NCI-H69 (cell line): ENCODE results near the gene GAS7.

Experiments
- DNase-seq: peaks from one replicate; lab custom pipeline; 2025; lab: John Stamatoyannopoulos, UW

The GAS7 gene

DNA sequence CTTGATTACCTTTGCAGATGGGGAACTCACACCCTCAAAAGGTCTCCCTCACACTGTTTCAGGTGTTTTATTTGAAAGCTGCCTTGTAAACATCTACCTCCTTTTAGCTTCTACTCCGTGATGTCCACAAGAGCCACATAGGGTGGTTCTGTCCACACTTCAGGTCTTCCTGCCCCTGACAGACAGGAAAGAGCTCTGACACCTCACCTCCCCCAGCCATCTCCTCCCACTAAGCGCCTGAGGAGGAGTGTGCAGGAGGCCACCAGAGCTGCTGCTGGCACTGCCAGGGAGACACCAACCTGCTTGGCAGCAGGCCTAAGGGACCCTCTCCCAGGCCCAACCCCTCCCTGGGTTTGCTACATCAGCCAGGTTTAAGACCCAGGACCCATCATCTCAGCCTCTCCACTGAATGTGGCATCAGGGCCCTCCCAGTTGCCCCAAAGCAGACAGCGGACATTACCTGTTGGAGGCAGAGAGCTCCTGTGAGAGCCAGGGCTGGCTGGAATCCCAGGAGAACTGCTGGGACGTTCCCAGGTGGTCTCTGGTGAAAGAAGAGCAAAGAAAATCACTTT, 217.0 kb downstream of the GAS7 start:
- no peak for DNase-seq

DNA sequence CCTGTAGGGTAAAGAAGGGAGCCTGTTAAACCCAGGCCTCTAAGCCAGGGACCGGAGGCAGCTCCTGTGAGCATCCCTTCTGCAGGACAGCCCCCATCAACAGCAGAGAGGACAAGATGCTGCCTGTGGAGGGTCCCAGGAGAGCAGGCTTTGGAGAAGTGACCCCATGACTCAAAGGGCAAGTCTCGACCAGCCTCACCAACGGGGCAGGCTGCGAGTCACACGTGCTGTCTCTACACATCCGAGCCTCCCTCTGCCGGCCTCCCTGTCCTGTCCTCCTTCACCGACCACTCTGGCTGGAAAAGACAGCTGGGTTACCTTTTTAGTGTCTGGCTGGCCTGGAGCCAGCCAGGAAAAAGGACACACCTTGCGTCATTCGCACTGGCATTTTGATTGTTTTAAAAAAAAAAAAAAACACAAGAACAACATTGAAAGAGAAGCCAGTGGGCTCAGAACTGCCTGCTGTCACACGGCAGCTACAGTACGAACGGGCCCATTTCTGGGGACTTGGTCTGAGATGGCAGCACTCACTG, 218.9 kb downstream of the GAS7 start:
- no peak for DNase-seq

DNA sequence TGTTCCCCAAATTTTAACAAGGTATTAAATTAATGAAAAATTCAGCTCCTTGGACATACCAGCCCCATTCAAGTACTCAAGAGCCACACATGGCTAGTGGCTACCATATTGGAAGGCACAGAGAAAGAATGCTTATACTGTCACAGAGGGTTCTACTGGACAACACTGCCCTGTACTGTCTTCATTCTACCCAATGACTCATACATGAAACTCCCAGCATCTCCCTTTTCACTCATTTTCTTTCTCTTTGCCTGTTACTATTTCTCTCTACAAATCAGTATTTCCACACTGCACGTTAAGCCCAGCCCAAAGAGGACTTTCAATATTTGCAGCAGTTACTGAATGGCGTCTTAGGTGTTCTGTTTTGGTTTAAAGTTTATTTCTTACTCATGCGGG, 221.2 kb downstream of the GAS7 start:
- DNase-seq = no peak

DNA sequence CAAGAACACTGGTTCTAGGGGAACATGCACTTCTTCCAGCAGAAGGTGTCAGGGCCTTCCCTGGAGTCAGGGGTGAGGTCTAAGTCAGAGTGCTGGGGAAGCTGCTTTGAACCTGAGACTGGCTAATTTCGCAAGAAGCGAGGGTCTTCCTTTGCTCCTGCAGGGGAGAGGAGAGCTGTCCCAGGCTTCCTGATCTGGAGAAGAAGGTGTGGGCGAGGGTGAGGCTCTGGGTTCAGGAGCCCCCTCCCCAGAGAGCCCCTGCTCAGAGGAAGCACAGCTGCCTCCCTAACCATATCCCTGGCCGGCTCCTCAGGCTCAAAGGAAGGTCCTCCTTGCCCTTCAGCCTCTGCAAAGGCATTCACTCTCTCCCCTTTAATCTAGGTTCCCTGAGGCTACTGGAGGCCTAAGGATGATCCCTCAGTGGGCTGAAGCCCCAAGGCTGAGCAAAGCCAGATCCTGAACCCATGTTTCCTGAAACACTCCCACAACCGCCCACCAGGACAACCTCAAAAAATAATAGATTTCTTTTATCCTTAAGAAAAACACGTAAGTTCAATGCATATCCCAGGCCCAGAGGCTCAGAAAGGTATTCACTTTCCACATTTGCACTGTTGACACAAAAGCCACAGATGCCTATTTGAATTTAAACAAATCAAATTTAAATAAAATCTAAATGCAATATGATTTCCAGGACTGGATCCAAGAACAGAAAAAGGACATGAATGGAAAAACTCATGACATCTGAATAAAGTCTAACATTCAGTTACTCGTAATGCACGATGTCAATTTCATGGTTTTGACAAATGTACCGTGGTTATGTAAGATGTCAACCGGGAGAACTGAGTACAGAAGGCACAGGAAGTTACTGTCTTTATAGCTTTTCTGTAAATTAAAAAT, 221.9 kb downstream of the GAS7 start:
- no peak for DNase-seq

DNA sequence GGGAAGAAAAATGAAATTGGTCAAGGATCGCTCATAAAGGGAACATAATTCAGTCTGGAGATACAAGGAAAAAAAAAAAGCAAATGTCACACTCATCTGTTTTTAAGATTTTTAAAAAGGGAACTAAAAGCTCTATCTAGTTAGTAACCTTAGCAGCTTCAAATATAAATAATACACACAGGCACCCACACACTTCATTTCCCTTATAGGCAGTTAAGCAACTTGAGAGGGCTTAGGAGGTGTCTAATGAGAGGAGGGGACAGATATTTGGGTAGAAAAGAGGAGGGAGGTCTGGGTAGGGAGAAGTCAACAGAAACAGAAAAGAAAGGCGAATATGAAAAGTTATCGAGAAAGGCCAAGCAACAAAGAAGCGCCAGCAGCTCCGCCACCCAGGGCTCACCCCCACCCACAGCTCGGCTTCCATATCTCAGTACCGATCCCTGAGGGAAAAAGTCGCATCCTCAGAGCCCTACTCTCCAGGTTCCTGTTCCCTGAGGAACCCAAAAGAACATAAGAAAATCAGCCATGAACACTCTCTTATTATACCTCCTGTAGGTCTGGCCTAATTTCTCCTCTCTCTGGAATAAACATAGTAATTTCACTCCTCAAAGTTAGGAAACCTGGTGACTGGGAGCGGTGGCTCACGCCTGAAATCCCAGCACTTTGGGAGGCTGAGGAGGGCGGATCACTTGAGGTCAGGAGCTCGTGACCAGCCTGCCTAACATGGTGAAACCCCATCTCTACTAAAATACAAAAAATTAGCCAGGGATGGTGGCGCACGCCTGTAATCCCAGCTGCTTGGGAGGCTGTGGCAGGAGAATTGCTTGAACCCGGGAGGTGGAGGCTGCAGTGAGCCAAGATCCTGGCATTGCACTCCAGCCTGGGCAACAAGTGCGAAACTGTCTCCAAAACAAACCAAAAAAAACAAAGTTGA, 223.7 kb downstream of the GAS7 start:
- DNase-seq = no peak

DNA sequence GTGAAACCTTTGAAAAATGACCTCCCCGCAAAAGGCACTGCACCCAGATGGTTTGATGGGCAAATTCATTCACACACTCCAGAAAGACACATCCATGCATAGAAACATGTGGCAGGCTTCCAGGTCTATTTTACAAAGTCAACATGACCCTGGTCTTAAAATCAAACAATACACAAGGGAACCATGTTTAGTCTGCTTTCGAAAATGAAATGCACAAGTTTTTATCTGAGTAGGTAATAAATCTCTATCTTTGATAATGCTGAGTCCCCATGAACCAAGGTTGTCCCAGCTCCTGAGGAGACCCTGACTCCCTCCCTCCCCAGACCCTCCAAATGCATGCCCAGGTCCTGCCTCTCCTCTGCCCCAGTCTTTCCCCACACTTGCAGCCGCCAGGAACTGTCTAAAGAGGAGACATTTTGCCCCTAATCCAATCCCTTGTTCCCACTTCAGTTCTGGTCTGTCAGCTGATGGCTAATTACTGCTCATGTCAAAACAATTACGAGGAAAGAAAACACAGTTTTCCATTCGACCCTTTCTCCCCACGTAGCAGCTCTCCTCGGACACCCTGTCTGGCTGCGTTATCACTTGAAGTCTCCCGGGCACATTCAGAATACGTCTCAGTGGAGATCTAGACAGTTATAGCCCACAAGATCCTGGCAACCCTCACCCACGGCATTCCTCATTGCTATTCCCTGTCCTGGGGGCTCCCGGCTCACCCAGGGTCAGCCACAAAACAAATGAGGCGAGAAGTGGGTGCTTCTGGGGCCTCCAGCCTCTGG, 224.5 kb downstream of the GAS7 start:
- no peak for DNase-seq

DNA sequence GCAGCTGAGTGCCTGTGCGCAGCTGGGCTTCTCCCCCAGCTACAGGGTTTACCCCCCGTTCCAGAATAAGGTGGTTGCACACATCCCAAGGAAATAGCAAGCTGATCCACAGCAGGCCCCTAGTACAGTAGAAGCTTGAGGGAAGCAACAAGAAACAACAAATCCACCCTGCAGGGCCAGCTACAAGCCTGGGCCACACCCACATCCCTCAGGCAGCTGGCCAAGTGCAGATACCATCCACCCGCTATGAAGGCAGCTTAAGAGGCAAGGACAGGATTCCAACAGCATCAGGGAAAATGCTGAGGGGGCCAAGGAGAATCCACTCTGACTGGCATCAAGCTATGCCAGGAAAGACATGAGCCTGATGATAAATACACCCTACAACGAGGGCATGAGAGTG, 226.4 kb downstream of the GAS7 start:
- no peak for DNase-seq

DNA sequence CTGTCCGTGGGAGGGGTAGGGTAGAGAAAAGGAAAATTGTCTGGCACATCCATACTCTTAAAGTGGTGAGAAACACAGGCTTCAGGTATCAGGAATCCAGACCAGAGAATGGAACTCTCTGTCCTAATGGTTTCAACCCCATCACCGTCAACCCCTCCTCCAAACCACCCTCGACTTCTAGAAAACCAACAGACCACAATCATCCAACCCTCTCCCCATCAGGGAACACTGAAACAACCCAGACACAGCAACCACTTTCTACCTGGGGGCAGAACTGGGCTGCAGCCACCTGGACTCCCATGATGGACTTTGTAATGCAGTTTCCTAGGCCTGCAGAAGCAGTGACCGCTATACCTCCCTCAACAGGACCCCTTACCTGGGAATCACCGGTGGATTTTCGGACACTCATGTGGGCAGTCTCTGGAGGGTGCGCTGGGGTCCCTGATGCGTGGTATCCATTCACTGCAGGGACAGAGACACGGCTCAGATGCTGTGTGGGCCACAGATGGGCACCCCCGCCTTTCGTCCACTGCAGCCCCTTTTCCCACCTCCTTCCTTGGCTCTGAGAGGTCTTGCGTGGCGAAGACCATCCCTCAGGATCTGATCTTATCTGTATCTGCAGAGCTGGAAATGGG, 229.0 kb downstream of the GAS7 start:
- no peak for DNase-seq

DNA sequence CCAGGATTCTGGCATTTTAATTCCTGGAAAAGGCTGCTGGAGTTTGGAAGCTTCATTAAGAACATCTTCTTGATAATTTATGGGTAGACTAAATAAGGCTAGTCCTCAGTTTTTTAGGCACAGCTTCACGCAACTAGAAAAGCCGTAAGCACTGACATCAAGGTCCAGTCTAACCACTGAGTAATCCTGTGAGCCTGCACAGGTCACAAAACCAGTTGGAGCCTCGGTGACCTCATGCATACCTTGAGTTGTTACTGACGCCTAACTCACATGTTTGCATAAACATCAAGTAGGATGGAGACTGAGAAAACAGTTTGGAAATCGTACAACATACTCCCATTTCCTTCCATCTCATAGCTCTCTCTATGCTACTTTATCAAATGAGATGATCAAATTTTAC, 229.5 kb downstream of the GAS7 start:
- DNase-seq = no peak

DNA sequence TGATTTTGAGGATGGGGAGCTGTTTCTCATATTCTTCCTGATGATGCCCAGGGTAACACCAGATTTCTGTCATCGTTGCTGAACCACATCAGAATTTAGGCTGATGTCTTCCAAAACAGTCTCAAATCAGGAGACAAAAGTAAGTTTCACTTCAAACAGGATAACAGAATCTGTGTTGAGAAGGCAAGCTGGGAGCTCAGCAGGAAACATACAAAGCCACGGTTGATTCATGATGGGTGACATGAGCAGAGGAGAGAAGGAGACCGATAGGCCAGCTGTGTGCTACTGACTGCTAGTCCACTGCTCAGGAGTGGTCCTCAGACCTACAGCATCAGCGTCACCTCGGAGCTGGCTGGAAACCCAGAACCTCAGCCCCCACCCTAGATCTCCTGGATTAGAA, 230.4 kb downstream of the GAS7 start:
- DNase-seq = no peak

DNA sequence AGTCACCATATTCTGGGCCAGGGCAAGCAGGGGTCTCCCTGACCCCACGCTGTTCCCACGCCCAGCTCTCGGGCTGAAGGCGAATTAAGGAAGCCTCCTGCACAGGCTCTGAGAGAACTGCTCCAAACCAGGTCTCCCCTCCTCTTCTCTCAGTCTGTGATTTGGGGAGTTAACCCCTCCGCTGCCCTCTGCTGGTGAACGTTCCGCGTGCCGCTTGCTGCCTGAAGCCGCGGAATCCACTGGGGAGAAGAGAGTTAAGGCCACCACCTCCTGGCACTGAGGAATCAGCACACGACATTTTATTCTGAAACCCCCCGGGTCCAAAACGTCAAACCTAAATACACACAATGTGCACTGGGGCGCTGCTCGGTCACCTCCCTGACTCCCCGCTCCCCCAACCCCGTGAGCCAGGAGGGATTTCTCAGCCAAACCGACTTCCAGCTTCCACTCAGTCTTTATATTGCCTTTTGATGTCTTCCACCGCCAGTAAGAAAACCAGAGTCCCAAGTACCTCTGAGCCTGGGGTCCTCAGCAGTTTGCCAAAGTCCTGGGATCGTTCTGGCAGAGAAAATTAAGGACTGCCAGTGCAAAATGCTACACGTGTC, 238.9 kb downstream of the GAS7 start:
- peak; percentile 3 for DNase-seq

DNA sequence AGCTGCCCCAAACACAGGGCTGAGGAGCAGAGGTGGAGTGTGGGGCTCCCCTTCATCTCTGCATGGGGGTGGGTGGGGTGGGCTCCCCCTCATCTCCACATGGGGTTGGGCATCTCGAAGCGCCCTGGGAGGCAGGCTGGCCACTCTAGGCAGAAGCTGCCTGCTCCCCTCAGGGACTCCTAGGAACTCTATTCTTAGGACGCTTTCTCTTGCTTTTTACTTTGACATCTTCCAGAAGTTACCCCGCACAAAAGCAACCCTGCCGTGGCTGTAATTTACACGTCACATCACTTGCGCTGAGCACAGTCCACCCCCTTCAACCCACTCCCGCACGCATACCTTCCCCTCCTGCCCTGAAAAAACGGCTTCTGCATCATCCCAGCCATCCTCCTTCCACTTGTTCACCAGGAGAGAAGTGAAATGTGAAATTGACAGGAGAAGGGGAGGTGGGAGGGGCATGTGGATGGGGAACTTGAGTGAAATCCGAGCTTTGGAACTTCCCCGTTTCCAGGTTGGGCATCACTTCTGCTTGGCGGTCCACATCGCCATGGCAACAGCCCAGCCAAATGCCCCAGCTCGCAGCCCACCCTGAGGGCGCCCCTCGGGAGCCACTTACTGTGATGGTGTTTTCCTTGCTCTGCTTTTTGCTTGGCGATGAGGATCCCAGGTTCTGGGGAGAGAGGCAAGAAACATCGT, 239.7 kb downstream of the GAS7 start:
- no peak for DNase-seq

DNA sequence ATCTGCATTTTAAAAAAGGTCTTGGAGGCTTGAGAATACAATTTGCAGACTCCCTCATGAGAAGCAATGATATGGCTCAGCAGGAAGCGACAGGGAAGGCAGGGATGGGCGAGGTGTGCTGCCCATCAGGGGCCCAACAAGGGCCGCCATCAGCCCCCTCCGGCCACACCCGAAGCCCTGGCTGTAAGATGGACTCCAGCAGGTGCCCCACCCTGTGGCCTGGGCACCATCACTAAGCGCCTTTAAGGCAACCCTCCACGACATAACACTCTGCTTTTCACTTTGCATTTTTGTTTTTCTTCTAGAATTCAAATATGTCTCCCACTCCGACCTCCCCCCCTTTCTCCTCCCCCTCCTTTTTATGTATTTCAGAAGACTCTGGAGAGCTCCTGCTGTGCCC, 241.2 kb downstream of the GAS7 start:
- DNase-seq = no peak

DNA sequence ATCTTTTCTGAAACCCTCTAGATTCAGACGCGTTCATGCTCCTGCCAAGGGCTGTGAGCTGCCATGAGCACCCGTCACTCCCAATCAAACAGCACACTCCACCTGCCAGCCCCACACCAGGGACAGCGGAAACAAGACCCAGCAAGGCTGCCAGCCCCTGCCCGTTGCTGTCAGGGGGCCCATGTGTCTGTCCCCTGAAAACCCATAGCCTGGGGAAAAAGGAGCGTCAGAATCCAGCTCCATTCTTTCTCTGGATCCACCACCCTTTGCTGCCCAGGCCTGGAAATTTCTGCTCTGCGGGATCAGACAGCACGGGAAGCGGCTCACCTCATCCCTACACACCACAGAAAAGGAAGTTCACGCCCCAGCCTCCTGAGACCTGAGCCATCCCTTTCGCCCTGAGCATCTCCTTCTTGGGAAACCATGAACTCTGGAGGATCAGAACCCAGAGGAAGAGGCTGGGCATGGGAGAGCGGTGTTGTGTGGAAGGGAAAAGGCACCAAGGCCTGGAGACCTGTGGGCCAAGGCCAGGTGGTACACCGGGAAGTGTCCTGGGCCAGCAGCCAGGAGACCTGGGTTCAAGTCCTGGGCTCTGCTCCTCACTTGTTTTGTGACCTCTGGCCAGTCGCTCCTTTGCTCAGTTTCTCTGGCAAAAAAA, 241.8 kb downstream of the GAS7 start:
- DNase-seq = no peak

DNA sequence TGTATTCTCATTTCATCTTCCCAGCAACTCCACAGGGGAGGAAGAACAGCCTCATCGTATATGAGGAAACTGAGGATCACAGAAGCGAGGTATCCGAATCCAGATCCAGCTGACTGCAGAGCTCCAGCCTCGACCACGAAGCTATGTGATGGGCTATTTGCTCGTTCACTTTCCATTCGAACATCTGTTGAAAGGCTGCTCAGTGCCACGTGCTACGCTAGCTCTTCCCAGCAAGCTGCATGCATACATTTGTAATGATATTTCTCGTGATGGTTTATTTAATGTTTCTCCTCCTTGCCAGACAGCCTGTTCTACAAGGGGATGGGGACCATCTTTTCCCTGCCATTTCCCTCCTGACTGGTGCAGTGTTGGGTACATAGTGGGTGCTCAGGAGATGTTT, 244.9 kb downstream of the GAS7 start:
- no peak for DNase-seq

DNA sequence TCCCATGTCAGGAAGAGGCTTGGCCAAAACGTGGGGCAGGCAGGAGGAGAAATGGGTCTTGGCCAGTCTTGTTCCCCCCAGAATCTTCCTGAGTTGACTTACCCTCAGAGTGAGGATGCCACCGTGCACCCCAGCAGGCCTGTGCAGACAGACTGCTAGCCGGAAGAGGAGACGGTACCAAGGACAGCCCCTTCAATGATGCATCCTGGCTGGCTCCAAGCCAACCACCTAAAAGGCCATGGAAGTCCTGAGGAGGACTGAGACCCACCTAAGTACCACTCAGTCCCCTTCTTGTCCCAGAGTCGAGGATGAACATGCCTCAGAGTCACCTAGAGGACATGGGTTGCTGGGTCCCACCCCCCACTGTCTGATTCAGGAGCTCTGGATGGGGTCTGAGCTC, 246.6 kb downstream of the GAS7 start:
- DNase-seq = no peak

DNA sequence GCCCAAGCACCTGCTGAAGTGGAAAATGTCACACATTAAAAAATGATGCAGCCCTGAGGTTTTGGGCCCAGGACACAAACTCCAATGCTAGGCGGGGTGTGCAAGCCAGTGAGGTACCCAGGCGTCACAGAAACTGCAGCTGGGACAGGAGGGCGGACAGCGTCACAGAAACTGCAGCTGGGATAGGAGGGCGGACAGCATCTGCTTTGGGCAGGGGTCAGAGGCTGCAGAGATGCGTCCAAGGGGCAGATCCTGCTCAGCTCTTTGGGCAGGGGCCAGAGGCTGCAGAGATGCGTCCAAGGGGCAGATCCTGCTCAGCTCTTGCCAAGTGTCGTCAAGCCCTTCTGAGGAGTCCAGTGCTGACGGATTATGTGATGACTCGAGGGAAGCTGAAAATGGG, 249.5 kb downstream of the GAS7 start:
- DNase-seq = no peak

DNA sequence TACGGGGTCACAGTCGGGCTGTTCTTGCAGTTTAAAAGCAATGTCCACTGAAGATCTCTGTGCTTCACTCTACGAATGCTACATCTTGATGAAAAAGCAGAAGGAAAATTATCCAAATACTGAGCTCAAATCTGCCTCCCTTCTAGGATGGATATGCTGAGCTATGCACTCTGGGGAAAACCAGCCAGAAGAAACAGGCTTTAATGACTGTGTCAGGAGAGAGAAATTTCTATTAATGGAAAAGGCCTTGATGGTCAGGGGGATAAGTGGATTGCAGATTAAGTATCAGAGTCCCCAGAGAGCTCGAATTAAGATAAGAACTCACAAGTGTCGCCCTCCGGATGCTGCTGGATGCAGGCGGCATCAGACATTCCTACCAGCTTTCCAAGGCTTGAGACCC, 253.7 kb downstream of the GAS7 start:
- DNase-seq = no peak

DNA sequence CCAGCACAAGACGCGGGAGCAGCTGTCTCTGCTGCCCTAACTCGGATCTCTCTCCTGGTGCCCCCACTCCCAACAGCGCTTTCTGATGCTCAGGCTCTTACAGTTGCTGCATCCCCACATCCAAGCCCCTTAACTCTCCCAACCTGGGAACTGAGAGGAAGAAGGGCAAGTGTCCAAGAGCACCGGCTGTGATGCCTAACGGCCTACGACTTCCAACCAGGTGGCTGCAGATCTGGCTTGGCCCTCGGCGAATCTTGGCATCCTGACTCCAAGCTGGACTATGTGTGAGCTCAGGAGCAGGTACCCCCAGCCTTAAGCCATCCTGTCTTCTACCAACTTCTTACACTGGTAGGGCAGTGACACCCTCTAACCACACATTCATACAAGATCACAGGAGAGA, 255.1 kb downstream of the GAS7 start:
- no peak for DNase-seq

DNA sequence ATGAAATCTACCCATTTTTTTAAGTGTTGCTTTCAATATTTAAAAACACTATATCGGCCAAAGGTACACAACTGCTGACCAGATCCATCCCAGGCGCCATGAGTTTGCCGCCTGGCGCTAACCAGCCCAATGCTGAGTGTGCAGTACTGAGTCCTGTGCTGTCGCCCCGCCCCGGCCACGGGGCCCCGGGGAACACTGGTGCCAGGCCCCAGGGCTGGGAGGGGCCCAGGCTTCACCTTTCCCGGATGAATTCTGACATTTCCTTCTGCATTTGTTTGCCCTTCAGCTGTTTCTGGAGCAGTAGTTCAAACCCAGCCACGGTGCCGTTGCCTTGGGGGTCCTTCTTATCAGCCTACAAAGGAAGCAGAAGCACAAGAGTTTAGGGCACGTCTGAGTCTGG, 255.5 kb downstream of the GAS7 start:
- no peak for DNase-seq
